Progenitor cell of endocrine pancreas (in vitro differentiated cells): ENCODE measurements around the gene KCNMA1. TPM values are rescaled to one million over a fixed set of nuclear protein-coding genes. Genes with fewer than 3 reads are reported as not detected.

Experiments
- DNase-seq: peaks from one replicate; pipeline ENCODE4 v3.0.0; 2021; ENCODE audit warnings: low spot score; ENCODE audit not compliant: unreplicated experiment
- H3K27ac Mint-ChIP-seq: 2 replicates; pipeline ENCODE4 v1.8.0; 2021; ENCODE audit warnings: mild to moderate bottlenecking, moderate library complexity, mixed read lengths
- H3K27me3 Mint-ChIP-seq: 2 replicates; pipeline ENCODE4 v1.8.0; 2021; ENCODE audit warnings: mixed read lengths
- H3K36me3 Mint-ChIP-seq: 2 replicates; pipeline ENCODE4 v1.8.0; 2022; ENCODE audit warnings: mixed read lengths; ENCODE audit not compliant: insufficient read depth
- H3K4me1 Mint-ChIP-seq: 2 replicates; pipeline ENCODE4 v1.8.0; 2021; ENCODE audit warnings: low read depth, mixed read lengths
- H3K4me3 Mint-ChIP-seq: 2 replicates; pipeline ENCODE4 v1.8.0; 2021; ENCODE audit warnings: low read depth, mild to moderate bottlenecking, moderate library complexity, mixed read lengths
- H3K9me3 Mint-ChIP-seq: 2 replicates; pipeline ENCODE4 v1.8.0; 2021; ENCODE audit warnings: low read depth, mixed read lengths
- CTCF ChIP-seq: fragments of 200-600 bp; sonication (generic); IDR thresholded peaks from one replicate; pipeline ENCODE4 v1.5.0; 2021; ENCODE audit warnings: antibody characterized with exemption, mild to moderate bottlenecking; ENCODE audit not compliant: unreplicated experiment
- total RNA-seq: library from RNA; stranded (reverse); gene quantifications from 2 replicates; pipeline ENCODE4 v1.2.1, GENCODE V29; 2021

KCNMA1 gene
- total RNA-seq, 1 donor from 2014 or later = 5.8 TPM

GRCh38 chr10:77158666-77159065 lies 478.9 kb downstream of the KCNMA1 start:
- Mint-ChIP-seq H3K27me3 (peaks cover 10% of the 10 kb centered on the region), H3K9me3 (no peaks in the 10 kb centered on the region), H3K36me3 (no peaks in the 10 kb centered on the region), H3K4me3 (no peak overlapping the region), H3K4me1 (peaks cover 2% of the 10 kb centered on the region), H3K27ac (no peak overlapping the region)
- DNase-seq = no peak
- TF ChIP-seq CTCF = no peak

GRCh38 chr10:77157248-77158019 lies 480.2 kb downstream of the KCNMA1 start:
- H3K4me3 Mint-ChIP-seq = no peak overlapping the region
- no peak for DNase-seq
- peaks cover 10% of the 10 kb centered on the region for H3K27me3 Mint-ChIP-seq
- no peak overlapping the region for H3K27ac Mint-ChIP-seq
- H3K36me3 Mint-ChIP-seq = no peaks in the 10 kb centered on the region
- peaks cover 4% of the 10 kb centered on the region for H3K4me1 Mint-ChIP-seq
- TF ChIP-seq CTCF = no peak
- no peaks in the 10 kb centered on the region for H3K9me3 Mint-ChIP-seq

- DNase-seq = no peak
- H3K36me3 Mint-ChIP-seq = no peaks in the 10 kb centered on the region
- no peak overlapping the region for H3K4me3 Mint-ChIP-seq
- TF ChIP-seq CTCF = no peak
- H3K9me3 Mint-ChIP-seq = no peaks in the 10 kb centered on the region
- H3K4me1 Mint-ChIP-seq = peaks cover 4% of the 10 kb centered on the region
- peaks cover 11% of the 10 kb centered on the region for H3K27me3 Mint-ChIP-seq
- no peak overlapping the region for H3K27ac Mint-ChIP-seq
Measured at GRCh38 chr10:77156406-77156879, 481.2 kb downstream of the KCNMA1 start.

GRCh38 chr10:77152256-77152655 lies 485.4 kb downstream of the KCNMA1 start:
- H3K36me3 Mint-ChIP-seq = no peaks in the 10 kb centered on the region
- H3K27me3 Mint-ChIP-seq = peaks cover 10% of the 10 kb centered on the region
- H3K4me3 Mint-ChIP-seq = no peak overlapping the region
- no peak for DNase-seq
- no peaks in the 10 kb centered on the region for H3K9me3 Mint-ChIP-seq
- H3K4me1 Mint-ChIP-seq = peaks cover 4% of the 10 kb centered on the region
- TF ChIP-seq CTCF = no peak
- H3K27ac Mint-ChIP-seq = no peak overlapping the region

- TF ChIP-seq CTCF = no peak
- H3K4me1 Mint-ChIP-seq = peaks cover 3% of the 10 kb centered on the region
- peaks cover 13% of the 10 kb centered on the region for H3K27me3 Mint-ChIP-seq
- no peaks in the 10 kb centered on the region for H3K9me3 Mint-ChIP-seq
- no peak overlapping the region for H3K4me3 Mint-ChIP-seq
- no peaks in the 10 kb centered on the region for H3K36me3 Mint-ChIP-seq
- no peak for DNase-seq
- no peak overlapping the region for H3K27ac Mint-ChIP-seq
Measured at GRCh38 chr10:77151408-77151807, 486.2 kb downstream of the KCNMA1 start.
